WTC11 (cell line): Measurements from ENCODE around the gene SDF2.
"Not testable (repeated sequence)": the region's sequence is repeated elsewhere in the genome, so short reads cannot be mapped to it uniquely, and the experiment has no call there.

ENCODE experiments used
- AFF4 ChIP-seq: sonication (generic); formaldehyde crosslinking; IDR thresholded peaks from 2 replicates; pipeline ENCODE4 v1.8.1; 2023; ENCODE audit warnings: mild to moderate bottlenecking, missing genetic modification reagents, borderline replicate concordance
- CTCF ChIP-seq: fragments of 200-600 bp; IDR thresholded peaks from 2 replicates; pipeline ENCODE4 v1.8.0; 2022; ENCODE audit warnings: antibody characterized with exemption
- ELF4 ChIP-seq: sonication (generic); formaldehyde crosslinking; IDR thresholded peaks from 2 replicates; pipeline ENCODE4 v1.8.1; 2022; ENCODE audit warnings: low read depth, mild to moderate bottlenecking, moderate library complexity, missing genetic modification reagents

GRCh38 chr17:28659497-28659881 is 2.2 kb downstream of the SDF2 start:
- not testable (repeated sequence) for TF ChIP-seq AFF4 (CRISPR knock-in tag); CTCF; ELF4
